Osteoblast (primary cell): ENCODE data around the gene PRAC1. TPM values are rescaled to one million over a fixed set of nuclear protein-coding genes. Genes with fewer than 3 reads are reported as not detected.
A peak's percentile ranks its signal among the peaks of the same experiment; 100 is the strongest.

Source experiments
- DNase-seq: peaks from one replicate; pipeline ENCODE4 v3.0.0; 2011; ENCODE audit warnings: low spot score, mixed read lengths; ENCODE audit not compliant: insufficient read length; ENCODE audit errors: missing footprints
- H2AFZ ChIP-seq: 2 replicates; pipeline ENCODE4 v1.6.0; 2011; ENCODE audit warnings: mild to moderate bottlenecking, low read length
- H3K27ac ChIP-seq: 2 replicates; pipeline ENCODE4 v1.5.1; 2011; ENCODE audit warnings: mild to moderate bottlenecking, low read depth, low read length, moderate library complexity
- H3K27me3 ChIP-seq: 2 replicates; pipeline ENCODE4 v1.6.0; 2012; ENCODE audit warnings: mild to moderate bottlenecking, control low read depth, inconsistent platforms, low read length, moderate library complexity; ENCODE audit not compliant: insufficient read depth
- H3K36me3 ChIP-seq: 2 replicates; pipeline ENCODE4 v1.5.1; 2011; ENCODE audit warnings: mild to moderate bottlenecking, low read length, control low read depth, moderate library complexity; ENCODE audit not compliant: insufficient read depth
- H3K4me1 ChIP-seq: 2 replicates; pipeline ENCODE4 v1.5.1; 2011; ENCODE audit warnings: mild to moderate bottlenecking, low read length, control low read depth, moderate library complexity; ENCODE audit not compliant: insufficient read depth
- H3K4me2 ChIP-seq: 2 replicates; pipeline ENCODE4 v1.6.0; 2011; ENCODE audit warnings: mild to moderate bottlenecking, low read length; ENCODE audit not compliant: insufficient read depth
- H3K4me3 ChIP-seq: fragments of 200-600 bp; sonication (generic); 3 replicates; pipeline ENCODE4 v1.5.1; 2012; ENCODE audit warnings: mild to moderate bottlenecking, low read length, inconsistent platforms; ENCODE audit not compliant: insufficient read depth
- H3K79me2 ChIP-seq: 2 replicates; pipeline ENCODE4 v1.6.0; 2012; ENCODE audit warnings: mild to moderate bottlenecking, low read length, control low read depth, inconsistent platforms; ENCODE audit not compliant: insufficient read depth
- H3K9me3 ChIP-seq: 2 replicates; pipeline ENCODE4 v1.5.1; 2011; ENCODE audit warnings: low read depth, low read length, control low read depth
- H4K20me1 ChIP-seq: 2 replicates; pipeline ENCODE4 v1.6.0; 2012; ENCODE audit warnings: mild to moderate bottlenecking, low read length, control low read depth; ENCODE audit not compliant: insufficient read depth
- CTCF ChIP-seq: IDR thresholded peaks from 2 replicates; pipeline ENCODE4 v1.5.1; 2011; ENCODE audit warnings: mild to moderate bottlenecking, low read depth, low read length, moderate library complexity; ENCODE audit errors: extremely low read depth
- total RNA-seq: library from RNA; depleted of rRNA; stranded (reverse); fragments of >200 nt; gene quantifications from 2 replicates; pipeline ENCODE4 v1.2.3, GENCODE V29; 2012

PRAC1 gene
- total RNA-seq, 1 donor = not detected

- no peak for TF ChIP-seq CTCF
- peak; percentile 82 for DNase-seq
- Histone ChIP-seq H3K4me3 (no peak overlapping the region), H2AFZ (no peak overlapping the region), H3K4me1 (peaks cover 3% of the 10 kb centered on the region), H3K4me2 (no peak overlapping the region), H3K27ac (no peak overlapping the region), H4K20me1 (peaks cover 3% of the 10 kb centered on the region), H3K36me3 (no peaks in the 10 kb centered on the region), H3K27me3 (peaks cover 83% of the 10 kb centered on the region), H3K9me3 (no peaks in the 10 kb centered on the region), H3K79me2 (no peaks in the 10 kb centered on the region)
Measured at GRCh38 chr17:48756830-48757251, 34.5 kb upstream of the PRAC1 start.

- Histone ChIP-seq H3K4me3 (no peak overlapping the region), H3K79me2 (no peaks in the 10 kb centered on the region), H4K20me1 (peaks cover 3% of the 10 kb centered on the region), H3K9me3 (no peaks in the 10 kb centered on the region), H3K36me3 (no peaks in the 10 kb centered on the region), H2AFZ (no peak overlapping the region), H3K27me3 (peaks cover 86% of the 10 kb centered on the region), H3K27ac (no peak overlapping the region), H3K4me2 (no peak overlapping the region), H3K4me1 (peaks cover 3% of the 10 kb centered on the region)
- no peak for DNase-seq
- TF ChIP-seq CTCF = no peak
Measured at GRCh38 chr17:48755356-48755755, 33.0 kb upstream of the PRAC1 start.

- no peak overlapping the region for H3K4me2 ChIP-seq
- H3K4me3 ChIP-seq = no peak overlapping the region
Measured at GRCh38 chr17:48754500-48755261, 32.4 kb upstream of the PRAC1 start.

More at GRCh38 chr17:48754500-48755261, 32.4 kb upstream of the PRAC1 start:
- Histone ChIP-seq H3K27me3 (peaks cover 92% of the 10 kb centered on the region), H2AFZ (no peak overlapping the region), H4K20me1 (peaks cover 3% of the 10 kb centered on the region), H3K27ac (no peak overlapping the region), H3K9me3 (no peaks in the 10 kb centered on the region), H3K4me1 (peaks cover 3% of the 10 kb centered on the region), H3K79me2 (no peaks in the 10 kb centered on the region), H3K36me3 (no peaks in the 10 kb centered on the region)
- peak; percentile 46 for DNase-seq
- no peak for TF ChIP-seq CTCF
